GM19239 (cell line): Measurements from ENCODE around the gene UPK3BL2.
"Not testable (repeated sequence)": the region's sequence is repeated elsewhere in the genome, so short reads cannot be mapped to it uniquely, and the experiment has no call there.

ENCODE experiments used
- DNase-seq: peaks from one replicate; pipeline ENCODE4 v3.0.0; 2011; ENCODE audit warnings: low spot score; ENCODE audit not compliant: insufficient read length
- FAIRE-seq: peaks from 2 replicates; lab custom pipeline; 2011; peaks lifted over from hg19 to GRCh38; lab: Jason Lieb, UNC

Gene UPK3BL2

DNA sequence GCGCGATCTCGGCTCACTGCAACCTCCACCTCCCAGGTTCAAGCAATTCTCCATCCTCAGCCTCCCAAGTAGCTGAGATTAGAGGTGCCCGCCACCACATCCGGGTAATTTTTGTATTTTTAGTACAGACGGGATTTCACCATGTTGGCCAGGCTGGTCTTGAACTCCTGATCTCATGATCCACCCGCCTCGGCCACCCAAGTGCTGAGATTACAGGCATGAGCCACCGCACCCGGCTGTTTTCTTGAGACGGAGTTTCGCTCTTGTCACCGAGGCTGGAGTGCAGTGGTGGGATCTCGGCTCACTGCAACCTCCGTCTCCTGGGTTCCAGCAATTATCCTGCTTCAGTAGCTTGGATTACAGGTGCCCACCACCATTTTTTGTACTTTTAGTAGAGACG is 45.2 kb downstream of the UPK3BL2 start:
- DNase-seq, FAIRE-seq: not testable (repeated sequence)

GRCh38 chr7:102497308-102497707 is 46.2 kb downstream of the UPK3BL2 start:
- FAIRE-seq, DNase-seq: not testable (repeated sequence)

- DNase-seq, FAIRE-seq: not testable (repeated sequence)
Measured at GRCh38 chr7:102496861-102497260, 46.6 kb downstream of the UPK3BL2 start.

- not testable (repeated sequence) for DNase-seq, FAIRE-seq
Measured at GRCh38 chr7:102494473-102495149, 48.9 kb downstream of the UPK3BL2 start.

DNA sequence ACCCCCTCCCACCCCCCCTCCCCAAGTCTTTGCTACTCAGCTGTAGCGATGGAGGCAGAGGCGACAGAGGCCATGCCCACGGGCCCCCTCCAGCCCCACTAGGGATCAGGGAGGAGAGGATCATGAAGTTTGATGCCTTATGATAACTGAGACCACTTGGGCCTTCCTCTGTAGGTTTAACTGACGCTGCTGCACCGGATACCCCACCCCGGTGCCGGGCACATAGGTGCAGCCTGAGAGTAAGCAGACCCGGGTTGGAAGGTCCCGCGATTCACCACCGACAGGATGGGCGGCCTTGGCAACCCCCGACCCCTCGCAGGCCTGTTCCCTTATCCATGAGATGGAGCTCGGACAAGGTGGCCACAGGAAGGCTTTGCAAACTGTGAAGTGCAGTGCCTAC is 49.5 kb downstream of the UPK3BL2 start:
- FAIRE-seq, DNase-seq: not testable (repeated sequence)

GRCh38 chr7:102493220-102493935 is 50.1 kb downstream of the UPK3BL2 start:
- FAIRE-seq: not testable (repeated sequence)

GRCh38 chr7:102490529-102491075 is 52.9 kb downstream of the UPK3BL2 start:
- FAIRE-seq, DNase-seq: not testable (repeated sequence)

More at GRCh38 chr7:102493220-102493935, 50.1 kb downstream of the UPK3BL2 start:
- DNase-seq: not testable (repeated sequence)
